Caco-2 (cell line): ENCODE results near the gene FAAP20. TPM values are rescaled to one million over a fixed set of nuclear protein-coding genes. Genes with fewer than 3 reads are reported as not detected.

ENCODE experiments used
- BruUV-seq: library from RNA; stranded (reverse); fragments of 400-500 nt; replicated peaks from 2 replicates; lab custom pipeline; 2021; lab: Mats Ljungman, UMichigan
- CTCF ChIA-PET: fragments of 300-600 bp; sonication (Branson Sonifier 250); formaldehyde crosslinking; loops from one replicate; lab custom pipeline; 2022; ENCODE audit warnings: antibody characterized with exemption; lab: Charles Lee
- POLR2A ChIA-PET: fragments of 300-600 bp; sonication (Branson Sonifier 250); formaldehyde crosslinking; loops from one replicate; lab custom pipeline; 2022; ENCODE audit warnings: antibody characterized with exemption; lab: Charles Lee
- DNase-seq, 2 experiments: peaks; one replicate each; pipeline versions ENCODE4 v3.0.0 to v3.0.0-alpha.2; 2020 to 2022
- H3K27me3 ChIP-seq: replicated peaks from 2 replicates; pipeline ENCODE4 v1.6.0; 2011; ENCODE audit warnings: low read length; ENCODE audit not compliant: control insufficient read depth, insufficient read depth
- H3K36me3 ChIP-seq: 2 replicates; pipeline ENCODE4 v1.5.1; 2011; ENCODE audit warnings: low read length; ENCODE audit not compliant: control insufficient read depth, insufficient read depth
- H3K4me1 ChIP-seq: fragments of 250-450 bp; sonication (Bioruptor Pico); 2 replicates; pipeline ENCODE4 v1.5.1; 2020; ENCODE audit warnings: mild to moderate bottlenecking
- H3K4me3 ChIP-seq: 2 replicates; pipeline ENCODE4 v1.5.1; 2011; ENCODE audit warnings: low read depth, mild to moderate bottlenecking, control low read depth, low read length
- H3K9me3 ChIP-seq: fragments of 250-450 bp; sonication (Bioruptor Pico); 2 replicates; pipeline ENCODE4 v1.5.1; 2020; ENCODE audit warnings: mild to moderate bottlenecking, moderate library complexity
- H3K27ac Mint-ChIP-seq: one replicate; pipeline ENCODE4 v1.8.0; 2022; ENCODE audit warnings: mixed read lengths; ENCODE audit not compliant: unreplicated experiment
- H3K27me3 Mint-ChIP-seq: one replicate; pipeline ENCODE4 v1.8.0; 2022; ENCODE audit warnings: mixed read lengths; ENCODE audit not compliant: insufficient read depth, unreplicated experiment
- H3K36me3 Mint-ChIP-seq: one replicate; pipeline ENCODE4 v1.8.0; 2022; ENCODE audit warnings: mild to moderate bottlenecking, mixed read lengths; ENCODE audit not compliant: insufficient read depth, unreplicated experiment
- H3K4me1 Mint-ChIP-seq: one replicate; pipeline ENCODE4 v1.8.0; 2022; ENCODE audit warnings: low read depth, mixed read lengths; ENCODE audit not compliant: unreplicated experiment
- H3K4me3 Mint-ChIP-seq: one replicate; pipeline ENCODE4 v1.8.0; 2022; ENCODE audit warnings: mild to moderate bottlenecking, moderate library complexity, mixed read lengths; ENCODE audit not compliant: unreplicated experiment
- H3K9me3 Mint-ChIP-seq: one replicate; pipeline ENCODE4 v1.8.0; 2022; ENCODE audit warnings: mixed read lengths; ENCODE audit not compliant: unreplicated experiment
- CTCF ChIP-seq, 2 experiments: fragments of 200-600 bp in 1 of 2; IDR thresholded peaks; 1 replicate in 1 of 2; 2 replicates in 1 of 2; pipeline versions ENCODE4 v1.5.1 to v1.8.0; 2011 to 2022; ENCODE audit warnings: antibody characterized with exemption in 1 of 2, control low read depth in 1 of 2, inconsistent platforms in 1 of 2, low read depth in 1 of 2, low read length in 1 of 2, mild to moderate bottlenecking in 1 of 2, moderate library complexity in 1 of 2; ENCODE audit not compliant: insufficient read depth in 1 of 2, severe bottlenecking in 1 of 2, unreplicated experiment in 1 of 2
- intact Hi-C: fragments of 100-400 bp; cut with micrococcal nuclease; formaldehyde crosslinking; loops from one replicate; pipeline ENCODE4 v1.10.0; 2022; ENCODE audit not compliant: unreplicated experiment
- total RNA-seq: library from RNA; stranded (reverse); gene quantifications from 2 replicates; pipeline ENCODE4 v1.2.3, GENCODE V29; 2022

Gene FAAP20
- total RNA-seq, 1 experiment from 2014 or later = 72.4 TPM

- no peak for DNase-seq
- ChIA-PET POLR2A (no interaction called here), CTCF (interaction anchor here (1.0 kb wide), 1 partner anchor 14 kb away, joined by 3 read pairs; no protein-coding TSS in a partner anchor)
- no peak for TF ChIP-seq CTCF (IDR thresholded peaks at IDR 0.05; ENCODE audit: insufficient read depth in 1 of 2, low read depth in 1 of 2, low read length in 1 of 2, severe bottlenecking in 1 of 2, unreplicated experiment in 1 of 2)
- Histone ChIP-seq H3K9me3 (no peaks in the 10 kb centered on the region), H3K27me3 (no peaks in the 10 kb centered on the region), H3K4me3 (no peak overlapping the region), H3K4me1 (peaks cover under 1% of the 10 kb centered on the region; the same call in 1 of the 2 replicates), H3K36me3 (no peaks in the 10 kb centered on the region)
- no peak overlapping the region for H3K27ac Mint-ChIP-seq
- intact Hi-C loops = no loop called here
- H3K4me1 Mint-ChIP-seq = no peaks in the 10 kb centered on the region
- no peaks in the 10 kb centered on the region for H3K27me3 Mint-ChIP-seq
- no peak overlapping the region for H3K4me3 Mint-ChIP-seq
- no TSS peak for BruUV-seq
- H3K36me3 Mint-ChIP-seq = no peaks in the 10 kb centered on the region
- no peaks in the 10 kb centered on the region for H3K9me3 Mint-ChIP-seq
Measured at GRCh38 chr1:2209400-2210083, 15.0 kb upstream of the FAAP20 start.

GRCh38 chr1:2208309-2209239, 14.0 kb upstream of the FAAP20 start:
- Histone ChIP-seq H3K9me3 (no peaks in the 10 kb centered on the region), H3K27me3 (no peaks in the 10 kb centered on the region), H3K4me1 (peaks cover 6% of the 10 kb centered on the region; the same call in 1 of the 2 replicates), H3K4me3 (no peak overlapping the region), H3K36me3 (no peaks in the 10 kb centered on the region)
- DNase-seq = peak in 1 of 2 experiments; percentile 31
- H3K27ac Mint-ChIP-seq = no peak overlapping the region
- no peaks in the 10 kb centered on the region for H3K27me3 Mint-ChIP-seq
- H3K9me3 Mint-ChIP-seq = no peaks in the 10 kb centered on the region
- H3K4me1 Mint-ChIP-seq = no peaks in the 10 kb centered on the region
- CTCF ChIA-PET = interaction anchor here (1.0 kb wide), 1 partner anchor 13 kb away, joined by 3 read pairs; no protein-coding TSS in a partner anchor
- POLR2A ChIA-PET = no interaction called here
- no peaks in the 10 kb centered on the region for H3K36me3 Mint-ChIP-seq
- no TSS peak for BruUV-seq
- H3K4me3 Mint-ChIP-seq = no peak overlapping the region
- TF ChIP-seq CTCF (IDR thresholded peaks at IDR 0.05; ENCODE audit: insufficient read depth in 1 of 2, low read depth in 1 of 2, low read length in 1 of 2, severe bottlenecking in 1 of 2, unreplicated experiment in 1 of 2) = no peak
- intact Hi-C loops = no loop called here

GRCh38 chr1:2206813-2207487, 12.4 kb upstream of the FAAP20 start:
- POLR2A ChIA-PET = interaction anchor here (0.6 kb wide), 1 partner anchor 18 kb away, joined by 4 read pairs; no protein-coding TSS in a partner anchor
- Histone ChIP-seq H3K36me3 (no peaks in the 10 kb centered on the region), H3K4me1 (peaks cover 6% of the 10 kb centered on the region; the same call in 1 of the 2 replicates), H3K9me3 (no peaks in the 10 kb centered on the region), H3K4me3 (no peak overlapping the region), H3K27me3 (no peaks in the 10 kb centered on the region)
- no peak for TF ChIP-seq CTCF (IDR thresholded peaks at IDR 0.05; ENCODE audit: insufficient read depth in 1 of 2, low read depth in 1 of 2, low read length in 1 of 2, severe bottlenecking in 1 of 2, unreplicated experiment in 1 of 2)
- no peak for DNase-seq
- Mint-ChIP-seq H3K27ac (no peak overlapping the region), H3K27me3 (no peaks in the 10 kb centered on the region), H3K4me3 (no peak overlapping the region), H3K4me1 (no peaks in the 10 kb centered on the region), H3K36me3 (no peaks in the 10 kb centered on the region), H3K9me3 (no peaks in the 10 kb centered on the region)
- intact Hi-C loops = no loop called here
- BruUV-seq = no TSS peak
- CTCF ChIA-PET = no interaction called here
